ENCODE measurements around the gene MAP3K6. TPM values are rescaled to one million over a fixed set of nuclear protein-coding genes. Genes with fewer than 3 reads are reported as not detected.

Gene MAP3K6
- total and polyA plus RNA-seq, 2 of the 13 experiments (the other 11 are each of a cell fraction or from before 2014, with no cell fraction given), result 2.7 to 3.2 TPM

DNA sequence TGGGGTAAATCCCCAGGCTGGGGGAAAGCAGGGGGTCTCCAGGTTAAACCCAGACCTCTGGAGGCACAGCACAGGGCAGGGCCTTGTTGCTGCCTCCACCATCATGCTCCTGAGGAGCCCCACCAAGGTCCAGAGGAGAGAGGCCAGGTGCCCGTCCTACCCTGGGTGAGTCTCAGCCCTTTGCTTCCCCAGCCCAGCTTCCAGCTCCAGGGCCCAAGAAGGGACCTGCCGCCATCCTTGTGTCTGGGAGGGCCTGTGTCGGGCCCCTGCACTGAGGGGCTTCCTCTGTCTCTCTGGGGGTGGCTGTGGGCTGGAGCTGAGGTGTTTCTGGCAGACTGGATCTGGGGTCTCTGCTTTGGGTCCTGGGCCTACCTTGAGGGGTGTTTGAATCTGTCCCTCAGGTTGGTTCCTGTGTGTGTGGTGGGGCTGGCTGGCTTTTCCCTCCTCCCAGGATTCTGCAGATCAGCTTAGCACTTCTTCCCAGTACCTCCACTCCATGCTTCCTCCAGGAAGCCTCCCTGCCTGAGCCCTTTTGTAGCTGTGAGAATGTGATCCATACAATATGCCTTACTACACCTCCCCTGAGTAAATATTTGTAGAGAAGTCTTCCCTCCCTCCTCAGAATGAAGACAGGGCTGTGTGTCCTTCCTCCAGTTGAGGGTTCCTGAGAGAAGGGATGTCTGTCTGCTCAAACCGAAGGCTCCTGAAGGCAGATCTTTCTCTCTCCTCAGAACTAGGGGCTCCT is 31.8 kb upstream of the MAP3K6 start:
- H2AFZ ChIP-seq (ENCODE audit: low read length), result no peak overlapping the region
- 0 out of 2 replicates have a peak, but pooled peaks cover 4% of the 10 kb centered on the region for H3K4me1 ChIP-seq (ENCODE audit: insufficient read depth, low read length)
- in situ Hi-C loops (cut with HindIII; ENCODE audit: extremely low pct_ligation_motif_present, low pct_unique_long_range_greater_than_20kb) (no loop called here), intact Hi-C loops (cut with micrococcal nuclease; ENCODE audit: unreplicated experiment) (loop anchor here (10.0 kb wide), 1 partner anchor 266 kb away; no protein-coding TSS in a partner anchor)
- no peaks in the 10 kb centered on the region for H3K9me3 ChIP-seq (ENCODE audit: low read length)
- H3K27ac ChIP-seq (ENCODE audit: extremely low read length, insufficient read depth, low read length), result no peak overlapping the region
- no peak overlapping the region for H3K4me3 ChIP-seq (replicated peaks in 1 of 3; ENCODE audit: insufficient read depth in 1 of 3, low read depth in 2 of 3, low read length in 3 of 3)
- TF ChIP-seq ZNF614 (CRISPR knock-in tag; IDR thresholded peaks at IDR 0.05; ENCODE audit: borderline replicate concordance), result no peak
- no peak for TF ChIP-seq PAWR (CRISPR knock-in tag; IDR thresholded peaks at IDR 0.05; ENCODE audit: borderline replicate concordance)
- TF ChIP-seq ZMAT3 (CRISPR knock-in tag; conservative IDR thresholded peaks at IDR 0.05), result no peak
- TF ChIP-seq FIP1L1 (IDR thresholded peaks at IDR 0.05; ENCODE audit: borderline replicate concordance, insufficient read depth, low read depth, low read length), result no peak
- no peak for TF ChIP-seq SMAD3 (CRISPR knock-in tag; IDR thresholded peaks at IDR 0.05)
- no peak for TF ChIP-seq DPF2 (CRISPR knock-in tag; IDR thresholded peaks at IDR 0.05; ENCODE audit: borderline replicate concordance, low read depth)
- TF ChIP-seq HMG20A (CRISPR knock-in tag; IDR thresholded peaks at IDR 0.05; ENCODE audit: borderline replicate concordance), result no peak
- TF ChIP-seq, protein P1, sequence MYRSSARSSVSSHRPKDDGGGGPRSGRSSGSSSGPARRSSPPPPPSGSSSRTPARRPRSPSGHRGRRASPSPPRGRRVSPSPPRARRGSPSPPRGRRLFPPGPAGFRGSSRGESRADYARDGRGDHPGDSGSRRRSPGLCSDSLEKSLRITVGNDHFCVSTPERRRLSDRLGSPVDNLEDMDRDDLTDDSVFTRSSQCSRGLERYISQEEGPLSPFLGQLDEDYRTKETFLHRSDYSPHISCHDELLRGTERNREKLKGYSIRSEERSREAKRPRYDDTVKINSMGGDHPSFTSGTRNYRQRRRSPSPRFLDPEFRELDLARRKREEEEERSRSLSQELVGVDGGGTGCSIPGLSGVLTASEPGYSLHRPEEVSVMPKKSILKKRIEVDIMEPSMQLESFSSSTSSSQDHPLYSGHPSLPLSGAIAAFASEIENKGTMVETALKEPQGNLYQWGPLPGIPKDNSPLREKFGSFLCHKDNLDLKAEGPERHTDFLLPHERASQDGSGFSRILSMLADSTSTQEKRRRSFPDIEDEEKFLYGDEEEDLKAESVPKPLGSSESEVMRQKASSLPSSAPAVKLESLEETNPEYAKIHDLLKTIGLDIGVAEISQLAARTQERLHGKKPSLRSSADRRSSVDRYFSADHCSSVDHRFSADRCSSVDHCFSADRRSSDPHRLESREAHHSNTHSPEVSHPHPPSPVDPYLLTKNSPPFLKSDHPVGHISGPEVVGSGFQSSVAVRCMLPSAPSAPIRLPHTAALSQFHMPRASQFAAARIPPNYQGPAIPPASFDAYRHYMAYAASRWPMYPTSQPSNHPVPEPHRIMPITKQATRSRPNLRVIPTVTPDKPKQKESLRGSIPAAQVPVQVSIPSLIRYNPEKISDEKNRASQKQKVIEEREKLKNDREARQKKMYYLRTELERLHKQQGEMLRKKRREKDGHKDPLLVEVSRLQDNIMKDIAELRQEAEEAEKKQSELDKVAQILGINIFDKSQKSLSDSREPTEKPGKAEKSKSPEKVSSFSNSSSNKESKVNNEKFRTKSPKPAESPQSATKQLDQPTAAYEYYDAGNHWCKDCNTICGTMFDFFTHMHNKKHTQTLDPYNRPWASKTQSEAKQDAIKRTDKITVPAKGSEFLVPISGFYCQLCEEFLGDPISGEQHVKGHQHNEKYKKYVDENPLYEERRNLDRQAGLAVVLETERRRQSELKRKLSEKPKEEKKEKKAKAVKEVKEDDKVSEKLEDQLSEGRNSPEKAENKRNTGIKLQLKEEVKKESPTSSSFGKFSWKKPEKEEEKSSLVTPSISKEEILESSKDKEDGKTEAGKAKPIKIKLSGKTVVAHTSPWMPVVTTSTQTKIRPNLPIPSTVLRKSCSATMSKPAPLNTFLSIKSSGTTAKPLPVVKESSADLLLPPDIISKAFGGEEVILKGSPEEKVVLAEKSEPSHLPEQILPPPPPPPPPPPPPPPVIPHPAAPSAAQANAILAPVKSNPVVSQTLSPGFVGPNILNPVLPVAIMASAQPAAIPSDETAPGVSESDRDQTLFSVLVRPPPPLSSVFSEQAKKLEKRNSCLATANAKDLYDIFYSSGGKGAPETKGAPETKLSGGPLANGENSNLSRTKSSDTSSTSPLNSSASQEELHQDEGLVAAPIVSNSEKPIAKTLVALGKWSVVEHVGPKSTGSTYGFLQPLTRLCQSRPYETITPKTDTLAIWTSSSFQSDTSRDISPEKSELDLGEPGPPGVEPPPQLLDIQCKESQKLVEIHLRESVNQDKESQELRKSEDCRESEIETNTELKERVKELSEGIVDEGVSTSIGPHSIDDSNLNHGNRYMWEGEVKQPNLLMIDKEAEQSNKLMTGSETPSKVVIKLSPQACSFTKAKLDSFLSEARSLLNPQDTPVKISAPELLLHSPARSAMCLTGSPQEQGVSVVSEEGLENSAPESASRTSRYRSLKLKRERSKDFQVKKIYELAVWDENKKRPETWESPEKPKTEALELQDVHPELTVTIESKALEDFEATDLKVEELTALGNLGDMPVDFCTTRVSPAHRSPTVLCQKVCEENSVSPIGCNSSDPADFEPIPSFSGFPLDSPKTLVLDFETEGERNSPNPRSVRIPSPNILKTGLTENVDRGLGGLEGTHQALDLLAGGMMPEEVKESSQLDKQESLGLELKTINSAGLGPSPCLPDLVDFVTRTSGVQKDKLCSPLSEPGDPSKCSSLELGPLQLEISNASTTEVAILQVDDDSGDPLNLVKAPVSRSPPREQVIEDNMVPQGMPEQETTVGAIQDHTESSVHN (CRISPR knock-in tag; IDR thresholded peaks at IDR 0.05), result no peak
- no peak for TF ChIP-seq MYNN (CRISPR knock-in tag; IDR thresholded peaks at IDR 0.05; ENCODE audit: low read depth)
- TF ChIP-seq, protein P2, sequence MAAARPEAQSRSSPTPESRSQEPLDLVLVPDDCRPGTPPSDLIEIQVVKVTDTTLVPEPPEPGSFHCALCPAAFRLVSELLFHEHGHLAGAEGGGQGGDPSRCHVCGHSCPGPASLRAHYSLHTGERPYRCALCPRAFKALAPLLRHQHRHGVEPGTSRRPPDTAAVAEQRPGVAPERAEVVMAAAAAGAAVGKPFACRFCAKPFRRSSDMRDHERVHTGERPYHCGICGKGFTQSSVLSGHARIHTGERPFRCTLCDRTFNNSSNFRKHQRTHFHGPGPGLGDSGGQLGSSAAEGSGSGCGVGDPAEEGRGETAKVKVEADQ (CRISPR knock-in tag; IDR thresholded peaks at IDR 0.05; ENCODE audit: borderline replicate concordance), result no peak
- TF ChIP-seq CEBPG (CRISPR knock-in tag; IDR thresholded peaks at IDR 0.05), result no peak
- TF ChIP-seq HHEX (CRISPR knock-in tag; IDR thresholded peaks at IDR 0.05), result no peak
- TF ChIP-seq ZNF350 (CRISPR knock-in tag; IDR thresholded peaks at IDR 0.05; ENCODE audit: borderline replicate concordance, low read depth), result no peak
- TF ChIP-seq ELF4 (CRISPR knock-in tag; IDR thresholded peaks at IDR 0.05; ENCODE audit: borderline replicate concordance), result no peak
- no peak for TF ChIP-seq ZNF598 (CRISPR knock-in tag; IDR thresholded peaks at IDR 0.05; ENCODE audit: borderline replicate concordance)
- no peaks in the 10 kb centered on the region for H4K20me1 ChIP-seq (ENCODE audit: insufficient read depth, low read length)
- WGBS (ENCODE audit: low lambda C conversion rate), result 0% methylated on average over 1 of the region's 4 CpGs
- POLR2A ChIA-PET, result interaction anchor here (0.6 to 1.1 kb wide), 2 partner anchors 102 to 209 kb away, joined by 3 read pairs; no protein-coding TSS in a partner anchor
- DNase-seq (ENCODE audit: low spot score), result no peak
- FAIRE-seq, result no peak
- H3K36me3 ChIP-seq (replicated peaks in 1 of 2; ENCODE audit: control insufficient read depth in 1 of 2, insufficient read depth in 2 of 2, low read length in 2 of 2), result no peaks in the 10 kb centered on the region
- ATAC-seq, result peak; percentile 6
- H3K27me3 ChIP-seq (ENCODE audit: control insufficient read depth in 1 of 2, insufficient read depth in 2 of 2, low read length in 2 of 2), result 0 out of 5 replicates have a peak, but pooled peaks cover 0 to 2% of the 10 kb centered on the region in 2 experiments
- no peak overlapping the region for H3K4me2 ChIP-seq (ENCODE audit: low read depth, low read length)
- no TSS peak for BruUV-seq (replicated peaks)
- H3K79me2 ChIP-seq (ENCODE audit: insufficient read depth, low read length), result no peaks in the 10 kb centered on the region
- CTCF ChIA-PET (ENCODE audit: low intra/inter-chr PET ratio, low total read pairs), result no interaction called here
- no peak overlapping the region for H3K9ac ChIP-seq (ENCODE audit: insufficient read depth, low read depth, low read length)
